IMR-90 (cell line): ENCODE results near the gene MUTYH. TPM values are rescaled to one million over a fixed set of nuclear protein-coding genes. Genes with fewer than 3 reads are reported as not detected.

Source experiments
- ATAC-seq: fragments of 200-7000 bp; cut with Tn5 transposase; 2 replicates; pipeline ENCODE4 v1.9.1; 2020; ENCODE audit warnings: low read depth, mild to moderate bottlenecking, moderate library complexity
- BruUV-seq: library from RNA; stranded (reverse); fragments of 400-500 nt; replicated peaks from 2 replicates; lab custom pipeline; 2021; lab: Mats Ljungman, UMichigan
- CTCF ChIA-PET: fragments of 300-600 bp; formaldehyde crosslinking; extraction: SDS; loops from one replicate; lab custom pipeline; 2021; ENCODE audit warnings: antibody characterized with exemption; lab: Yijun Ruan, JAX
- POLR2A ChIA-PET: fragments of 300-600 bp; sonication (Branson Sonifier 250); formaldehyde crosslinking; loops from one replicate; lab custom pipeline; 2022; ENCODE audit warnings: antibody characterized with exemption; ENCODE audit not compliant: unreplicated experiment; lab: Charles Lee
- DNase-seq: peaks from one replicate; pipeline ENCODE4 v3.0.0; 2013
- H2AFZ ChIP-seq: replicated peaks from 2 replicates; pipeline ENCODE3; 2013; ENCODE audit warnings: low read length, mild to moderate bottlenecking; ENCODE audit not compliant: poor library complexity
- H2AK5ac ChIP-seq: 2 replicates; pipeline ENCODE4 v1.6.1; 2013; ENCODE audit warnings: low read depth, low read length, inconsistent platforms
- H2AK9ac ChIP-seq: replicated peaks from 2 replicates; pipeline ENCODE3; 2013; ENCODE audit warnings: mild to moderate bottlenecking, low read depth, low read length, moderate library complexity; ENCODE audit not compliant: poor library complexity
- H2BK120ac ChIP-seq: 2 replicates; pipeline ENCODE4 v1.6.1; 2013; ENCODE audit warnings: low read depth, low read length, inconsistent platforms
- H2BK15ac ChIP-seq: 3 replicates; pipeline ENCODE4 v1.6.1; 2013; ENCODE audit warnings: low read depth, low read length, inconsistent platforms
- H2BK20ac ChIP-seq: 2 replicates; pipeline ENCODE4 v1.6.1; 2013; ENCODE audit warnings: low read depth, mild to moderate bottlenecking, inconsistent platforms, low read length, moderate library complexity
- H2BK5ac ChIP-seq: 2 replicates; pipeline ENCODE4 v1.6.1; 2013; ENCODE audit warnings: mild to moderate bottlenecking, low read depth, low read length, inconsistent platforms; ENCODE audit not compliant: poor library complexity, severe bottlenecking
- H3K14ac ChIP-seq: replicated peaks from 2 replicates; pipeline ENCODE4 v1.6.1; 2013; ENCODE audit warnings: low read depth, low read length, inconsistent platforms
- H3K18ac ChIP-seq: 2 replicates; pipeline ENCODE4 v1.6.1; 2013; ENCODE audit warnings: low read depth, low read length, control low read depth
- H3K23ac ChIP-seq: 2 replicates; pipeline ENCODE4 v1.6.1; 2013; ENCODE audit warnings: low read depth, low read length, inconsistent platforms
- H3K27ac ChIP-seq: 2 replicates; pipeline ENCODE4 v1.5.1; 2013; ENCODE audit warnings: mild to moderate bottlenecking, control low read depth, low read length; ENCODE audit not compliant: insufficient read depth
- H3K27me3 ChIP-seq: 2 replicates; pipeline ENCODE4 v1.6.1; 2013; ENCODE audit warnings: low read length; ENCODE audit not compliant: control insufficient read depth, insufficient read depth
- H3K36me3 ChIP-seq: 2 replicates; pipeline ENCODE4 v1.6.1; 2013; ENCODE audit warnings: low read length, mixed read lengths; ENCODE audit not compliant: control insufficient read depth, insufficient read depth
- H3K4ac ChIP-seq: 2 replicates; pipeline ENCODE4 v1.6.1; 2013; ENCODE audit warnings: low read depth, low read length, inconsistent platforms
- H3K4me1 ChIP-seq: 2 replicates; pipeline ENCODE4 v1.6.1; 2013; ENCODE audit warnings: low read length, mixed read lengths; ENCODE audit not compliant: control insufficient read depth, insufficient read depth
- H3K4me2 ChIP-seq: 2 replicates; pipeline ENCODE4 v1.6.1; 2013; ENCODE audit warnings: low read depth, mild to moderate bottlenecking, control low read depth, low read length, moderate library complexity
- H3K4me3 ChIP-seq: 2 replicates; pipeline ENCODE4 v1.5.1; 2013; ENCODE audit warnings: low read depth, mild to moderate bottlenecking, control low read depth, low read length, moderate library complexity; ENCODE audit not compliant: insufficient read depth
- H3K56ac ChIP-seq: 2 replicates; pipeline ENCODE4 v1.6.1; 2013; ENCODE audit warnings: low read length, inconsistent platforms; ENCODE audit not compliant: insufficient read depth; ENCODE audit errors: extremely low read depth
- H3K79me1 ChIP-seq, 2 experiments: 2 replicates each; pipeline ENCODE4 v1.6.1; 2013; ENCODE audit warnings: low read length in 2 of 2, inconsistent platforms in 1 of 2, low read depth in 1 of 2
- H3K9ac ChIP-seq: 2 replicates; pipeline ENCODE4 v1.6.1; 2013; ENCODE audit warnings: low read depth, low read length, control low read depth
- H3K9me1 ChIP-seq: 2 replicates; pipeline ENCODE4 v1.6.1; 2013; ENCODE audit warnings: low read length, inconsistent platforms; ENCODE audit not compliant: insufficient read depth
- H3K9me3 ChIP-seq: 2 replicates; pipeline ENCODE4 v1.6.1; 2013; ENCODE audit warnings: low read length; ENCODE audit not compliant: control insufficient read depth, insufficient read depth
- H4K20me1 ChIP-seq: 2 replicates; pipeline ENCODE4 v1.6.1; 2013; ENCODE audit warnings: low read length, inconsistent platforms; ENCODE audit not compliant: insufficient read depth
- H4K5ac ChIP-seq: 2 replicates; pipeline ENCODE4 v1.6.1; 2013; ENCODE audit warnings: mild to moderate bottlenecking, low read depth, low read length, control low read depth
- H4K8ac ChIP-seq, 2 experiments: 2 replicates each; pipeline ENCODE4 v1.6.1; 2013; ENCODE audit warnings: low read depth in 2 of 2, low read length in 2 of 2, control low read depth in 1 of 2, inconsistent platforms in 1 of 2
- H4K91ac ChIP-seq: 2 replicates; pipeline ENCODE4 v1.6.1; 2013; ENCODE audit warnings: low read depth, low read length, inconsistent platforms; ENCODE audit not compliant: insufficient read depth
- BHLHE40 ChIP-seq: fragments of 150-350 bp; IDR thresholded peaks from 2 replicates; pipeline ENCODE4 v1.6.1; 2016; ENCODE audit warnings: mild to moderate bottlenecking, low read depth, low read length
- CEBPB ChIP-seq: IDR thresholded peaks from 2 replicates; pipeline ENCODE4 v1.6.1; 2012; ENCODE audit warnings: low read depth, low read length, improper control_type of control experiment
- CHD1 ChIP-seq: IDR thresholded peaks from 2 replicates; pipeline ENCODE4 v1.6.1; 2012; ENCODE audit warnings: low read depth, low read length, improper control_type of control experiment
- FOS ChIP-seq: fragments of 150-350 bp; IDR thresholded peaks from 2 replicates; pipeline ENCODE4 v1.6.1; 2016; ENCODE audit warnings: low read depth, low read length
- MAFK ChIP-seq: IDR thresholded peaks from 2 replicates; pipeline ENCODE4 v1.6.1; 2012; ENCODE audit warnings: low read depth, low read length, improper control_type of control experiment
- MAZ ChIP-seq: IDR thresholded peaks from 2 replicates; pipeline ENCODE4 v1.6.1; 2012; ENCODE audit warnings: low read depth, mild to moderate bottlenecking, low read length, improper control_type of control experiment, moderate library complexity, borderline replicate concordance
- MXI1 ChIP-seq: IDR thresholded peaks from 2 replicates; pipeline ENCODE4 v1.6.1; 2012; ENCODE audit warnings: low read depth, mild to moderate bottlenecking, low read length, moderate library complexity, borderline replicate concordance
- NFE2L2 ChIP-seq: fragments of 150-350 bp; IDR thresholded peaks from 2 replicates; pipeline ENCODE4 v1.6.1; 2016; ENCODE audit warnings: low read depth, mild to moderate bottlenecking, low read length
- POLR2A ChIP-seq: IDR thresholded peaks from 2 replicates; pipeline ENCODE4 v1.6.1; 2012; ENCODE audit warnings: mild to moderate bottlenecking, low read depth, low read length
- RAD21 ChIP-seq: IDR thresholded peaks from 2 replicates; pipeline ENCODE4 v1.6.1; 2012; ENCODE audit warnings: low read length, improper control_type of control experiment
- RCOR1 ChIP-seq: IDR thresholded peaks from 2 replicates; pipeline ENCODE4 v1.6.1; 2012; ENCODE audit warnings: mild to moderate bottlenecking, low read length, improper control_type of control experiment; ENCODE audit not compliant: insufficient replicate concordance
- RFX5 ChIP-seq: IDR thresholded peaks from 2 replicates; pipeline ENCODE4 v1.8.0; 2012; ENCODE audit warnings: low read depth, mild to moderate bottlenecking, low read length, moderate library complexity
- SMC3 ChIP-seq: fragments of 150-350 bp; IDR thresholded peaks from 2 replicates; pipeline ENCODE4 v1.6.1; 2016; ENCODE audit warnings: low read depth, mild to moderate bottlenecking, antibody characterized with exemption, low read length, moderate library complexity
- USF2 ChIP-seq: fragments of 150-350 bp; IDR thresholded peaks from 2 replicates; pipeline ENCODE4 v1.6.1; 2017; ENCODE audit warnings: mild to moderate bottlenecking, antibody characterized with exemption, low read length, low read depth
- WGBS, 2 experiments: methylation state at CpG; one replicate each; pipeline versions ENCODE4 v1.1.5 to v1.1.7; 2013; ENCODE audit warnings: missing lambda C conversion rate in 2 of 2; ENCODE audit not compliant: insufficient read length in 1 of 2; ENCODE audit errors: extremely low coverage in 2 of 2; 5-methylcytosine and 5-hydroxymethylcytosine counted together
- dilution Hi-C: fragments of 300-500 bp; cut with HindIII; formaldehyde crosslinking; loops from one replicate; pipeline ENCODE4 v1.14.3; 2018; ENCODE audit warnings: low sequenced_read_pairs; ENCODE audit not compliant: unreplicated experiment
- in situ Hi-C: fragments of 300-500 bp; cut with MboI; formaldehyde crosslinking; loops from 3 replicates; pipeline ENCODE4 v1.14.3; 2019; ENCODE audit warnings: low sequenced_read_pairs, inconsistent platforms, mixed read lengths
- intact Hi-C: fragments of 100-400 bp; cut with micrococcal nuclease; formaldehyde crosslinking; loops from 2 replicates; pipeline ENCODE4 v1.10.0; 2022
- polyA plus RNA-seq, 3 experiments: library from polyadenylated mRNA; depleted of rRNA; stranded (reverse); fragments of >200 nt; gene quantifications; 2 replicates each; pipeline ENCODE4 v1.2.3, GENCODE V29; 2012; ENCODE audit warnings: low replicate concordance in 1 of 3
- total RNA-seq: library from RNA; depleted of rRNA; stranded (reverse); fragments of >200 nt; gene quantifications from 2 replicates; pipeline ENCODE4 v1.2.3, GENCODE V29; 2012
- TF ChIP-seq, protein P1 (sequence below): fragments of 150-350 bp; IDR thresholded peaks from 2 replicates; pipeline ENCODE4 v1.6.1; 2016; ENCODE audit warnings: low read depth, mild to moderate bottlenecking, low read length, moderate library complexity, borderline replicate concordance
- TF ChIP-seq, protein P2 (sequence below): conservative IDR thresholded peaks from 2 replicates; pipeline ENCODE4 v1.5.1; 2012; ENCODE audit warnings: mild to moderate bottlenecking, low read depth, low read length, improper control_type of control experiment

Gene MUTYH
- total and polyA plus RNA-seq, 2 of the 4 experiments (the other 2 are of a cell fraction): 9.1 to 14.6 TPM

DNA sequence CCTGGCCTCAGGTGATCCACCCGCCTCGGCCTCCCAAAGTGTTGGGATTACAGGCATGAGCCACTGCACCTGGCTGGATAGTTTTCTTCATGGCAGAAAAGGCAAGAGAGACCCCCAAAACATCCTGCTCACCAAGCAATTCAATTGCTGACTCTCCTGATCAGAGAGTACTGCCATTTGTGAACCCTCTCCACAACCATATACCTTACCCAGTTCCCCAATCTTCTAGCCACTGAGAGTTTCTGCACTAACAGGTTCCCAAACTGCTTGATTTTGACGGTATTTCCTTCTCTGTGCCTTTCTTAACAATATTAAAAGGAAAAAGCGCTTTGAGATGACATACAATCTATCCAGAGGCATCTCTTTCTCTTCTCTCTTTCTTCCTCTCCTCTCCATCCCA lies 39.9 kb upstream of the MUTYH start:
- Histone ChIP-seq H2AK5ac (no peak overlapping the region), H4K5ac (no peak overlapping the region), H3K4me3 (no peak overlapping the region), H2AK9ac (no peak overlapping the region), H2BK5ac (no peak overlapping the region), H3K18ac (no peak overlapping the region), H3K9ac (no peak overlapping the region), H4K91ac (no peak overlapping the region), H3K27me3 (no peaks in the 10 kb centered on the region), H3K9me1 (peaks cover 4% of the 10 kb centered on the region; the same call in 1 of the 2 replicates), H3K4ac (no peak overlapping the region), H3K14ac (no peak overlapping the region), H3K27ac (no peak overlapping the region), H2BK120ac (no peak overlapping the region), H2BK15ac (no peak overlapping the region), H3K4me1 (no peaks in the 10 kb centered on the region; the same call in 1 of the 2 replicates), H3K9me3 (no peaks in the 10 kb centered on the region), H4K8ac (no peak overlapping the region), H2BK20ac (no peak overlapping the region), H4K20me1 (no peaks in the 10 kb centered on the region), H3K56ac (no peak overlapping the region), H3K79me1 (no peaks in the 10 kb centered on the region), H3K36me3 (no peaks in the 10 kb centered on the region), H3K23ac (no peak overlapping the region), H2AFZ (no peak overlapping the region), H3K4me2 (no peak overlapping the region)
- ATAC-seq (no peak), DNase-seq (no peak)
- no TSS peak for BruUV-seq
- ChIA-PET CTCF (no interaction called here), POLR2A (no interaction called here)
- TF ChIP-seq BHLHE40: no peak
- TF ChIP-seq, protein P1, sequence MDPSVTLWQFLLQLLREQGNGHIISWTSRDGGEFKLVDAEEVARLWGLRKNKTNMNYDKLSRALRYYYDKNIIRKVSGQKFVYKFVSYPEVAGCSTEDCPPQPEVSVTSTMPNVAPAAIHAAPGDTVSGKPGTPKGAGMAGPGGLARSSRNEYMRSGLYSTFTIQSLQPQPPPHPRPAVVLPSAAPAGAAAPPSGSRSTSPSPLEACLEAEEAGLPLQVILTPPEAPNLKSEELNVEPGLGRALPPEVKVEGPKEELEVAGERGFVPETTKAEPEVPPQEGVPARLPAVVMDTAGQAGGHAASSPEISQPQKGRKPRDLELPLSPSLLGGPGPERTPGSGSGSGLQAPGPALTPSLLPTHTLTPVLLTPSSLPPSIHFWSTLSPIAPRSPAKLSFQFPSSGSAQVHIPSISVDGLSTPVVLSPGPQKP: no peak
- no peak for TF ChIP-seq RFX5
- no peak for TF ChIP-seq POLR2A
- TF ChIP-seq USF2: no peak
- TF ChIP-seq SMC3: no peak
- no peak for TF ChIP-seq MAZ
- TF ChIP-seq, protein P2, sequence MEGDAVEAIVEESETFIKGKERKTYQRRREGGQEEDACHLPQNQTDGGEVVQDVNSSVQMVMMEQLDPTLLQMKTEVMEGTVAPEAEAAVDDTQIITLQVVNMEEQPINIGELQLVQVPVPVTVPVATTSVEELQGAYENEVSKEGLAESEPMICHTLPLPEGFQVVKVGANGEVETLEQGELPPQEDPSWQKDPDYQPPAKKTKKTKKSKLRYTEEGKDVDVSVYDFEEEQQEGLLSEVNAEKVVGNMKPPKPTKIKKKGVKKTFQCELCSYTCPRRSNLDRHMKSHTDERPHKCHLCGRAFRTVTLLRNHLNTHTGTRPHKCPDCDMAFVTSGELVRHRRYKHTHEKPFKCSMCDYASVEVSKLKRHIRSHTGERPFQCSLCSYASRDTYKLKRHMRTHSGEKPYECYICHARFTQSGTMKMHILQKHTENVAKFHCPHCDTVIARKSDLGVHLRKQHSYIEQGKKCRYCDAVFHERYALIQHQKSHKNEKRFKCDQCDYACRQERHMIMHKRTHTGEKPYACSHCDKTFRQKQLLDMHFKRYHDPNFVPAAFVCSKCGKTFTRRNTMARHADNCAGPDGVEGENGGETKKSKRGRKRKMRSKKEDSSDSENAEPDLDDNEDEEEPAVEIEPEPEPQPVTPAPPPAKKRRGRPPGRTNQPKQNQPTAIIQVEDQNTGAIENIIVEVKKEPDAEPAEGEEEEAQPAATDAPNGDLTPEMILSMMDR: no peak
- TF ChIP-seq CHD1: no peak
- no peak for TF ChIP-seq NFE2L2
- no peak for TF ChIP-seq MAFK
- no peak for TF ChIP-seq RCOR1
- no peak for TF ChIP-seq CEBPB
- no peak for TF ChIP-seq FOS
- no peak for TF ChIP-seq RAD21
- TF ChIP-seq MXI1: no peak
- dilution Hi-C loops (no loop called here), intact Hi-C loops (no loop called here), in situ Hi-C loops (no loop called here)
- no CpG with 5 or more reads among the region's 4 CpGs for WGBS, 2 experiments
